ENCODE measurements around the gene TMEM239.
"Not testable (repeated sequence)": the region's sequence is repeated elsewhere in the genome, so short reads cannot be mapped to it uniquely, and the experiment has no call there.

Gene TMEM239

DNA sequence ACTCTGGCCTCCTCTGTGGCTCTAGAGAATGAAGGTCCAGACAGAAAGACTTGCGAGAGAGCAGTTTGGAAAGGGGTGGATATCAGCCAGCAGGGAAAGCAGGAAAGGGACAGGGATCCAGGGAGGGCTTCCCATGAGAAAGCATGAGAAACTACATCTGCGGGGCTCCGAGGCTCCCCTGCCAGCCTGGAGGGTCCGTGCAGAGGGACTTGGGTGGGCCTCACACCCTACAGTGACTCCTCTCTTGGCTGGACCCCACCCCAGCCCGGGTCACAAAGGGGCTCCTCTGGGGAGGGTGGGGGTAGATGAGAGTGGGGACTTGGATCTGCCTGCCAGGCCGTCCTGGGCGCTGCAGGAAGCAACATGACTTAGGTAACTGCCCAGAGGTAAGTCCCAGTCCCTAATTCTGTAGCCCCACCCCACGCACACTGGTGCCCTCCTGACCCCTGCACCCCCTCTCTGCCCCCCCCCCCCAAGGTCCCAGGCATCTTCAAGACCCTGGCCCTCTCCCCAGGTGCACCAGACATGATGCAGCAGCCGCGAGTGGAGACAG is at the start of gene TMEM239:
Gene TMEM239 (plus strand): TSS at position 335 of the 553 bp plus-strand sequence. CDS start 191 bp downstream, at position 526.
- no peak for DNase-seq (ENCODE audit: low spot score)

DNA sequence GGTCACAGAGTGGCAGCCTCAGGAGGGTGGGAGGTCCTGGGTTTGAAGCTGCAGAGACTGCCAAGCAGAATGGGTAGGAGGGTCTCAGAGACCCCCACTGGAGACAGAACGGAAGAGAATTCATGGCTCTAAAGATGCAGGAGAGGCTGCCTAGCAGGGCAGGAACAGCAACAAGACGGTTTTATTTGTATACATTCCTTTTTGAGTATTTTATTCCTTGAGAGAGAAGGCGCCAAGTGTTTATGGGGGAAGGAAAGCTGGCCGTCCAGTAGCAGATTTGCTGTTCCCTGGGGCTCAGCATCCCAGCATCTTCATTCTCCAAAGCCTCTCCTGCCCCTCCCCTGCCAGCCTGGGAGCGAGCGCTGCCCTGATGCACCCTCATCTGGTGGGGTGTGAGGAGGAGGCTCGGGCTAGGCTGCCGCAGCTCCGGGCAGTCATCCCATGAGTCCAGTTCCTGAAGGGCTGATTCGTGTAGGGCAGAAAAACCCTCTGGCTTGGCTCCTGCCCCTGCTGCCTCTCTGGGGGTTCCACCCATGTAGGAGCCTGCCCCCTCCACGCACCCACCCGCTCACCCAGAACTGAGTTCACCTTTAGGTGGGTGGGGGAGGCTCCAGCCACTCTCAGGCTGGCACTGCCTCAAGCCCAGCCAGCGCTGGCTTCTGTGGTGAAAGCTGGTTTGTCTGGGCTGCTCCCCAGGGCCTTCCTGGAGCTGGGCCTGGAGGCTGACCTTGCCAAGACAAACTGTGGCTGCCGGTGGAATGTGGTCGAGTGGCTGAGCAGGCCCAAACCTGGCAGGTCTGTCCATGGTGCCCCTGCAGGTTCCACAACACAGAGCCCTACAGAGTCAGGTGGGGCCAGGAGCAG is 48.2 kb upstream of the TMEM239 start:
- no peak for DNase-seq (ENCODE audit: low spot score)

DNA sequence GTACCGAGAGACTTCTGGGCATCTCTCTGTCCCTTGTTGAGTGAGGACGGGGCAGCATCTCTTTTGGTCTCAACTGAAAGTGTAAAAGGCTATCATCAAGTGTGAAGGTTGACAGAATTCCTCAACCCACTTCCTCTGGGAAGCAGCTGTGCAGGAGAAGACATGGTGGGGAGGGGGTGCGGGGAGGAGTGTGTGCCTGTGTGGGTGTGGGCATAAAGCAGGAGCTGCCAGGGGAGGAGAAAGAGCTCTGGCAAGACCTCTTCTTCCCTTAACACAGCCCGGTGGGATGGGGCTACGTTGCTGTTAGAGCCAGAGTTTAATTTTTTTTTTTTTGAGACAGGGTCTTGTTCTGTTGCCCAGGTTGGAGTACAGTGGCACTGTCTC is 47.5 kb upstream of the TMEM239 start:
- no peak for DNase-seq (ENCODE audit: low spot score)

DNA sequence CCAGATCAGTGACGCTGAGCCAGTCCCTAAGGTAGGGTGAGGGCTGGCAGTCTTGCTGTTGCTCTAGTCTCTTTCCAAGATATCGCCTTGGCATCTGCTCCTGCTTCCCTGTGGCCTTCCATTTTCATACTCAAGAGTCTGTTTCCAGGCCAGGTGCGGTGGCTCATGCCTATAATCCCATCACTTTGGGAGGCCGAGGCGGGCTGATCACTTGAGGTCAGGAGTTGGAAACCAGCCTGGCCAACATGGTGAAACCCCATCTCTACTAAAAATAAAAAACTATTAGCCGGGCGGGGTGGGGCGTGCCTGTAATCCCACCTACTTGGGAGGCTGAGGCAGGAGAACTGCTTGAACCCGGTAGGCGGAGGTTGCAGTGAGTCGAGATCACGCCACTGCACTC is 46.1 kb upstream of the TMEM239 start:
- not testable (repeated sequence) for DNase-seq (ENCODE audit: low spot score)

DNA sequence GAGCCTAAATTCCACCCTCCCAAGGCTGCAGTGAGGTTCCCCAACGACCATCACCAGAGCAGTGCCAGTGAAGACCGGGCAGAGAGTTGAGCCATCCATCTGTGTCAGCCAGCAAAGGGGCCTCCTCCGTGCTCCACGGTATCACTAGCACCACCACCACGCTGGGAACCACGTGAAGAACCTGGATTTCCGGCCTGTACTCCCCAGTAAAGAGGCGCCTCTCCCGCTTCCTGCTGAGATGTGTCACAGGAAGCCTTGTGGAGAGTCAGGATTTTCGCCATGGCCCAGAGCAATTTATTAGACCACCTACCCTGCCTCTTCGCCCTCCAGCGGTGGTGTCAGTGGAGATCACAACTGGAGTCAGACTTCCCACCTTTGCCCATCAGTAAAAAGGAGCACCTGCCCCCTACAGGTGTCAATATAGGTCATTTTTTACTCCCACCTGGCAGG is 44.5 kb upstream of the TMEM239 start:
- DNase-seq (ENCODE audit: low spot score), result no peak

DNA sequence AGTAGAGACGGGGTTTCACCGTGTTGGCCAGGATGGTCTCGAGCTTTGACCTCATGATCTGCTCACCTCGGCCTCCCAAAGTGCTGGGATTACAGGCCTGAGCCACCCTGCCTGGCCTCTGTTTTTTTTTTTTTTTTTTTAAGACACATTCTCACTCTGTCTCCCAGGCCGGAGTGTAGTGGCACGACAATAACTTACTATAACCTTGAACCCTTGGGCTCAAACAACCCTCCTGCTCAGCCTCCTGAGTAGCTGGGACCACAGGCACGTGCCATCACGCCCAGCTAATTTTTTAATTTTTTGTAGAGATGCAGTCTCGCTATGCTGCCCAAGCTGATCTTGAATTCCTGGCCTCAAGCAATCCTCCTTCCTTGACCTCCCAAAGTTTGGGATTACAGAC is 42.4 kb upstream of the TMEM239 start:
- DNase-seq (ENCODE audit: low spot score), result no peak

DNA sequence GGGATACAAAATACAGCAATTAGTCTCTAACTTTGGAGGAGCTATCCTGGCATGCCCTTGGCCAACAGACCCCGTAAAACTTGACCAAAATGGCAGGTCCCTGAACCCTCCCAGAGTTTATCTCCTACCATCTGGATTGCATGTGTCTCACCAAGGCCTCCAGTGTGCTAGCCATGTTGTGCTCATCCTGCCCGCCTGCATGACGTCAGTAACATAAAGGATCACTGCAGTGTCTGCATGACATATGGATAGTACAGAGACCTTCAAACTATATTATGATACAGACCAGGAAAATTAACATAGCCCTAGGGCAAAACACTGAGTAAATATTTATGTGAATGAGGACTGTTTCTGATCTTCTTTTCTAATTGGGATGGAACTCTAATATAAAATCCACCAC is 41.0 kb upstream of the TMEM239 start:
- no peak for DNase-seq (ENCODE audit: low spot score)

DNA sequence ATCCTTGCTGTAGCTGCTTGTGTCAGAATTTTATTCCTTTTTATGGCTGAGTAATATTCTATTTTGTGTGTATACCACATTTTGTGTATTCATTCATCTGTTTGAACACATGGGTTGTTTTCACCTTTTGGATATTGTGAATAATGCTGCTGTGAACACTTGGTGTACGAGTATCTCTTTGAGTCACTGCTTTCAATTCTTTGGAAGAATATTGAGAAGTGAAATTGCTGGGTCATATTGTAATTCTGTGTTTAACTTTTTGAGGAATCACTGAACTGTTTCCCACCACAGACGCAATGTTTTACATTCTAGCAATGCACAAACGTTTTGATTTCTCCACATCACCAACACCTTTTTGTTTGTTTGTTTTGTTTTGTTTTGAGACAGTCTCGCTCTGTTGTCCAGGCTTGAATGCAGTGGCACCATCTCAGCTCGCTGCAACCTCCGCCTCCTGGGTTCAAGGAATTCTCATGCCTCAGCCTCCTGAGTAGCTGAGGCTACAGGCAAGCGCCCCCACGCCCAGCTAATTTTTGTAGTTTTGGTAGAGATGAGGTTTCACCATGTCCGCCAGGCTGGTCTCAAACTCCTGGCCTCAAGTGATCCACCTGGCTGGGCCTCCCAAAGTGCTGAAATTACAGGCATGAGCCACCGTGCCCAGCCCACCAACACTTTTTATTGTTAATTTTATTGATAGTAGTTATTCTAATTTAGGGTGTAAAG is 37.4 kb upstream of the TMEM239 start:
- DNase-seq (ENCODE audit: low spot score), result no peak

DNA sequence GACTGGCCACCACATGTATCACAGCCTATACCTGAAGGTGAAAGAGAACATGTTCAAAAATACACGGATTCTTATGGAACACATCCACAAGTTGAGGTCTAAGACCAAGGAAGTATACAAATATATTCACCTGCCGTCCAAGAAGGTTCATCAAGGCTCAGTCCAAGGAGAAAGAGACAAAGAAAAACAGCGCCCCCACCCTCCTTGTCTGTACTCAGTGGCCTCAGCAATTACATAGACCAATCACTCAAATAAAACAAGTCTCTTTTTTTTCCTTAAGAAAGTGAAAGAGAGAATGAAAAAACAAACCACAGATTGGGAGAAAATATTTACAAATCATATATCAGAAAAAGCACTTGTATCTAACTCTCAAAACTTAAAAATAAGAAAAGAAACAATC is 35.2 kb upstream of the TMEM239 start:
- DNase-seq (ENCODE audit: low spot score), result no peak

DNA sequence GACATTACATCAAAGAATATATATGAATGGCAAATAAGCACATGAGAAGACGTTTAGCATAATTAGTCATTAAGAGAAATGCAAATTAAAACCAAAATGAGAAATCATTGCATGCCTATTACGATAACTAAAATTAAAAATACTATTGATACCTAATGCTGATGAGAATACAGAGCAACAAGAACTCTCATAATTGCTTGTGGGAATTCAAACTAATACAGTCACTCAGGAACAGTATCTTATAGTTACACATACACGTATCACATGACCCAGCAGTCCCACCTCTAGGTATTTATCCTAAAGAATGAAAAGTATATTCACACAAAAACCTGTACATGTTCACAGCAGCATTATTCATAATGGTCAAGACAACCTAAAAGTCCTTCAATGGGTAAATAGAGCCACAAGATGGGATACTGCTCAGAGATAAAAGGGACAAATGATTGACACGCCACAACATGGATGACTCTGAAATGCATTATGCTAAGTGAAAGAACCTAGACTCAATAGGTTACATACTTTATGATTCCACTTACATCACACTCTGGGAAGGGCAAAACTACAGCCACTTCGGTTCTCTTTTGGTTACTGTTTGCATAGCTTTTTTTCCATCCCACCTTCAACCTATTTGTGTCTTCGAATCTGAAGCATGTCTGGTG is 32.1 kb upstream of the TMEM239 start:
- DNase-seq (ENCODE audit: low spot score), result no peak

DNA sequence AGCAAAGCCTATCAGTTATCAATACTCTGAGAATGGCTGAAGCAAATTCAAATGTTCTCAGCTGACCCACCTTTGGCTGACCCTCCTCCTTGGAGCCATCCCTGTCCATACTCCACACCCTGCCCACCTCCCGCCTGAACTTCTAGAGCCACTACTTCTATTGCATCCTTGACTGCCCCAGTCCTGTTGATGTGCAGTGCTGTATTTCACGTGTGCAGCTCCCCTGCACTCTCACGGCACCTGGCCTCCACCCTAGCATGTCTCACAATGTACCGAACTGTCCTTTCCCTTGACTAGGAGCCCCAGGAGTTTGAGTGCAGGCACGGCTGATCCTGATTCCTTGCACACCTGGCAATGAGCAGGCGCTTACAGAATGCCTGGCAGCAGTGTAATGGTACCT is 22.7 kb upstream of the TMEM239 start:
- DNase-seq (ENCODE audit: low spot score), result no peak

DNA sequence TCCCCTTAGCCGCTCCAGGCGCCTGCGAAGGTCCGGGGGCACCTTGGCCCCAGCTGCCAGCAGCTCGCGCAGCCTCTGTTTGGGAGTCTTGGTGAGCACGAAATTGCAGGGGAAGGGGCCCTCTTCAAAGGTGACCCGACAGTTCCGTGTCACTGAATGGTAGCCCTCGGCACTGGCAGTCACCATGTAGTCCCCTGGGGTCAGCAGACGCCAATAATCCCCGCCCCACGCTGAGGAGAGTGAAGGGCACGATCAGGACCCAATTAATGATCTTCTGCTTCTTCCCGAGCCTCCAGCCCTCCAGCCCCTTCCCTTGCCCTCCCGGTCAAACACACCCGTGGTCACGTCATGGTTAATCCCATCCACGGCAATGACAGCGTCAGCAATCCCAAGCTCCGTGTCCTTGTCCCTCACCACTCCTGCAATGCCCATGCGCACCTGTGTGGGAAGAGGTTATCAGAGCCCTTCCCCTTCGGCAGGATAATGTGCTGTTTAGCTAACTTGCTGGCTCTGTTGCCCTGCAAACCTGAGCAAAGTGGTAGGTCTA is 21.9 kb upstream of the TMEM239 start:
- no peak for DNase-seq (ENCODE audit: low spot score)

DNA sequence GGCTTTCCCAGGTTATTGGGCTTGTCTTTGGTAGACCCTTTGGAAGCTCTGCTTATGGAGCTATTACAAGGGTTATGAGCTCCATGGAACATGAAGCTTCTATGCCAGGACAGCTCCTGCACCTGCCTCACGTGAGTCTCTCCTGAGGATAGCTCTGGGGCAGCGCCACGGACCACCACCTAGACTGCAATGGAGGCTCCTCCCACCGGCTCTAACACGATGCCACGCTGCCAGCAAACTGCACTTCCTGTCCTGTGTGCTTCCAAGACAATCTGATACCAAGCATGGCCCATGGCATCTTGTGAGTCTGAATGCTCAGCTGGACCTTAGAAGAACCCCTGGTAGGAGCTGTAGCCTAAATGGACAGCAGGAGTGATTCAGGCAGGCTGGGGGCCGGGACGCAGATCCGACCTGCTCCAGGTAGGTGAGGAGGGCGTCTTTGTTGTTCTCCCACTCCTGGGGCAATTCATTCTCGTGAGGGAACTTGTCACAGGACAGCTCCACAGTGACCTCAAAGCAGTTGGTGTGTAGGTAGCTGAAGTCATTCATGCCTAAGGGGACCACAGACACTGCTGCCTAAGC is 21.2 kb upstream of the TMEM239 start:
- no peak for DNase-seq (ENCODE audit: low spot score)

DNA sequence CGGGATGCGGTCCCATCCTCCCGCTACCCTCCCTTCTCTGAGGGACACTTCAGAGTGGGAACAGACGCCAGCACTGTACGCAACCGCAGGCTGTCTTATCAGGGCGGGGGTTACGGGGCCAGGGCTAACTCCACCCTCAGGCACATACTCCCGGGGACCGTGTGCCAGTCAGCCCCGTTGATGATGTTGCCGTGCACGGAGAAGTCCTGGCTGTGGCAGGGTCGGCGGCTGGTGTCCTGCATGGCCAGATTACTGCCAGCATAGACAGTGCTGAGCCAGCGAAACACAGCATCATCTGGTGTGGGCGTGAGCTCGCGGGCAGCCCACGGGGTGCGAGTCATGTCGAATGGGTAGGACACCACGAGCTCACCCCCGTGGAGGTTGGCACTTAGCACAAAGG is 20.7 kb upstream of the TMEM239 start:
- no peak for DNase-seq (ENCODE audit: low spot score)

DNA sequence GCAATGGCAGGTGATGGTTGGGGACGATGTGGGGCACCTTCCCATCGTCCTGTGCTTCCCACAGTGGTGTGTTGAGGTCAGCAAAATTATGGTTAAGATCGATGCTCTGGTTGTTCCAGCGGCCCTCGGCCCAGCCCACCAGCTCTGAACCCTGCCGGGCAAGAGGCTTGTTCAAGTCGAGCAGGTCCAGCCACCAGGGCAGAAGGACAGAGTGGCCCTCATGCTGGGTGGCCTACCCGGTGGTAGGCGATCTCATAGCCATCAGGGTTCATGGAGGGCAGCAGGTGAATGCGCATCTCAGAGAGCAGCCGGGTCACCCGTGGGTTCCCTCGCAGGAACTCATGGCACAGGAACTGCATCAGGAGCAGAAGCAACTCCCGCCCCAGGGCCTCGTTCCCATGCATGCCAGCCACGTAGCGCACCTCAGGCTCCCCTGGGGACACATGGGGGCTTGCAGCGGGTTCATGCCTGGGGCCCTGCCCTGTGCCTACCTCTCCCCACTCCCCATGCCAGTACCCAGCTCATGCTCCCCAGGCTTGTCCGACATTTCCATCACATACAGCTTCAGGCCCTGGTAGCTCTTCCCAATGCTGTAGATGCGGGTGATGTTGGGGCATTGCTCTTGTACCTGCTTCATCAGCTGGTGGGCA is 20.0 kb upstream of the TMEM239 start:
- DNase-seq (ENCODE audit: low spot score), result no peak

DNA sequence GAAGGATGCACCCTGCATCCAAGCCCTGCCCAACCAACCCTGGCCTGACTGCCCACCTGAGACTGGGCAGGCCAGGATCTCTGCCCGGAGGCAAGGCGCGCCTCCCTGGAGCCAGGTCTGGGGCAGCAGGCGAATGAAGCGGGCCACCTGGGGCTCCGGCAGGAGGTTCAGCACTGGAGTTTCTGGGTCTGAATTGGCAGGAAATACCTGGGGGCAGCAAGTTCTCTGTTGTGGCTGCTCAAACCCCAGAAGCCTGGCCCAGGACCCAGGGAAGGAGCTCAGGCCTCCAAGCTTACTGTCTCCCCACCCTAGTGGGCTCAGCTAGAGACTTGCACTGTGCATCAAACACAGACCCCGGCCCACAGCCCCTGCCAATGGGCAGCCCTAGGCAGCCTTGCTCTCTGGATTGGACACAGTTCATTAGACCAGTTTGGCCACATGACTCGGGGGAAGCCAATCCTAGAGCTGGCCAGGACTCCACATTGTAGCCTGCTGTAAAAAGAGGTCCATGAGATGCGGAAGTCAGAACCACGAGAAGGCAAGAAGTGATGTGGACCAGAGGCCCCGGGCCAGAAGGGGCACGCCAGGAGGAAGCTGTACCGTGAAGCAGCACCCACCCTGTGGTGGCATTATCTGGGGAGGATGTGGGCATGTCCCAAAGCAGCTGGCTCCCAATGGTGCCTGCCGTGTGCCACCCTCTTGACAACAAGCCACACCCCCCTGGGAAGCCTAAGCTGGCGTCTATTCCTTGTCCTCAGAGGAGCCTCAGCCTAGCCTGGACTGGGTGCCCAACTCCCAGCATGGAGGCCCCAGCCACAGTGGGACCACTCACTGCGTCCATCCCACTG is 18.8 kb upstream of the TMEM239 start:
- DNase-seq (ENCODE audit: low spot score), result no peak

DNA sequence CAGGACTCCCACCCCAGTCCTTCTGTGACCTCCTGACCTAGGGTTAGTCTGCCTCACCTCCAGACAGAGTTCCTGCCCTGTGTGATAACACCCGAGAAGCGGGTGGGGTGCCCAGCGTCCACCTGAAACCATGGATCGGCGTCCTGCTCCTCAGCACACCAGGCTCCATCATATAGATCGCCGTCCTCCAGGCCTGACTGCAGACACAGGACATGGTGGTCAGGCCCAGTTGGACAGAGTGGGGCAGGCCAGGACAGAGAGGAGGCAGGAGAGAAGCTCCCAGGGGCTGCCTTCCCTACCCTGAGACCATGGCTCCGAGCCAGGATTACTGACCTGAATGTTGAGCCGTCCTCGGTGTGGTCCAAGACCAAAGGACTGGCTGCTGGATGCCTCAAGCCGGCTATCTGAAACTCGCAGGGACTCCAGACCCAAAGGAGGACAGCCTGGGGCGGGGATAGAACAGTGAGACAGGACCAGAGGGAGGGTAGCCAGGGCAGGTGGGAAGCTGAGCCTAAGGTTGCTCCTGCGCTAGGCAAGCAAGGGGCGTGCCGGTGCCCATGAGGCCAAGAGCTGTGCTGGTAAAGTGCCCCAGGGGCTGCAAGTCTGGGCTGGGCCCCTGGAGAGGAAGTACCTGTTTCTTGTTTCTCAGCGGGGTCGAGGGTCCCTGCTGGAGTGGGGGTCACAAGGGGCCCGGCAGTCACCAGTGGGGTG is 17.9 kb upstream of the TMEM239 start:
- no peak for DNase-seq (ENCODE audit: low spot score)

DNA sequence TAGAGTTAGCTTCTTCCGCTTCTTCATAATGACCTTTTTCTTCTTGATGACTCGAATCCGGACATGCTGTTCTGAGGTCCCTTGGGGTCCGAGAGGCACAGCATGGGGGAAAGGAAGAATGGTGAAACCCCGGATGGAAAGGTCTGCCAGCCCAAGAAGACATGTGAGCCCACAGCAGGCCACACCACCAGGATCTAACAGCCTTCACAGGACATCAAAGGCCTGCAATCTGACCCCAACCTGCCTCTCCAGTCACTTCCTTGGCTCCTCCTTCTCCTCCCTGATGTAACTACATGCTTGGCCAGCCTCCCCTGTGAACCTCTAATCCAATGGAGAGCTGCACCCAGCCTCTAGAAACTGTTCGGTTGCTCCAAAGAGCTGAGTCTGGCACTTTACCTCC is 17.4 kb upstream of the TMEM239 start:
- no peak for DNase-seq (ENCODE audit: low spot score)

DNA sequence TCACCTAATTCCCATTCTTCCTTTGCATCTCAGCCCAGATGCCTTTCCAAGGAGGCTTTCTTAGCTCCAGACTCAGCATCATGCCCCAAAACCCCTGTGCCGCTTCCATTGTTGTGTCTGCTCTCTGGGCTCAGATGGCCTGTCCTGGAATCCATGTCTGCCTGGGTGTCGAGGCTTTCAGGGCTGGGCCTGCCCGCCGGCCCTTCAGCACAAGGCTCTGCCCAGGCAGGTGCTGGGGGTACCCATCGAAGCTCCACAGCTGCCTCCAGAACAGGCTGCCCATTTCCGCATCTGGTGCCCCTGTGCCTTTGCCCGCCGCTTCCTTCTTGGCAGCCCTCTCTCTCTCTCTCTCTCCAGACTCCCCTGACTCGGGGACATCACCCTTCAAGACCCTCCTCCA is 16.9 kb upstream of the TMEM239 start:
- no peak for DNase-seq (ENCODE audit: low spot score)
